ENCODE measurements around the gene PCSK4.

GRCh38 chr19:1509602-1510441 lies 19.7 kb upstream of the PCSK4 start:
- no peak for TF ChIP-seq REST (IDR thresholded peaks at IDR 0.05; ENCODE audit: low read depth, low read length)
- TF ChIP-seq CTCF (IDR thresholded peaks at IDR 0.05 in 2 of 3, conservative IDR thresholded peaks at IDR 0.05 in 1 of 3; ENCODE audit: control insufficient read depth in 2 of 3, extremely low read depth in 1 of 3, insufficient read depth in 1 of 3, low read depth in 3 of 3, low read length in 3 of 3): no peak
- TF ChIP-seq GABPA (IDR thresholded peaks at IDR 0.05; ENCODE audit: low read depth): no peak
- no peak for TF ChIP-seq MXI1 (IDR thresholded peaks at IDR 0.05; ENCODE audit: low read depth, low read length)
- TF ChIP-seq POLR2A (IDR thresholded peaks at IDR 0.05; ENCODE audit: low read depth, low read length): no peak
- TF ChIP-seq USF1 (IDR thresholded peaks at IDR 0.05; ENCODE audit: borderline replicate concordance, extremely low read length, insufficient read depth, low read depth, low read length): no peak
- TF ChIP-seq USF2 (IDR thresholded peaks at IDR 0.05; ENCODE audit: borderline replicate concordance, low read depth, low read length): no peak
- TF ChIP-seq YY1 (IDR thresholded peaks at IDR 0.05; ENCODE audit: low read depth, low read length): no peak
- no peak for TF ChIP-seq SREBF2 (IDR thresholded peaks at IDR 0.05; ENCODE audit: low read length)
- no peak for TF ChIP-seq EGR1 (IDR thresholded peaks at IDR 0.05; ENCODE audit: borderline replicate concordance in 1 of 2, low read depth in 2 of 2, low read length in 2 of 2)
- no peak for TF ChIP-seq JUNB (IDR thresholded peaks at IDR 0.05)
- no peak for TF ChIP-seq NFXL1 (IDR thresholded peaks at IDR 0.05; ENCODE audit: borderline replicate concordance)
- no peak for TF ChIP-seq RCOR1 (conservative IDR thresholded peaks at IDR 0.05; ENCODE audit: low read depth, low read length)

All from GM12878 (cell line).